ENCODE measurements around the gene DGKB. TPM values are rescaled to one million over a fixed set of nuclear protein-coding genes. Genes with fewer than 3 reads are reported as not detected.
A peak's percentile ranks its signal among the peaks of the same experiment; 100 is the strongest.

Gene DGKB
- total RNA-seq, 1 donor from 2014 or later = 9.0 TPM

DNA sequence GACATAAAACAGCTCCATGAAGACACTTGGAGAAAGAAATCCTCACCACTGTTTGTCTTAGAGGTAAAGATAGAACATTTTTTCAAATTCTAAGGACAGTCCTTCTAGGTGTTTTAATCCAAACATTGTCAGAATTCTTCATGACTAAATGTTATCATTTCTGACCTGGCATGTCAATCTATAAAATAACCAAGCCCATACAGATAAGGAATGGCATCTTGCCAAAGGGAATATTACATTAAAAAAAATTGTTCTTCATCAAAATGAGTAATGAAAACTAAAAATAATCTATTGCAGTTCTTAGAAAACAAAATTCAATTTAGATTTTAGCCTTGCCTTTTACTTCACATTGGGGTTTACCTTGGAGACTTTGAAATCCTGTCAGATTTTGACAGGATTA is 33.6 kb downstream of the DGKB start:
- no peak for DNase-seq (ENCODE audit: low spot score in 2 of 2)
- FAIRE-seq = no peak

DNA sequence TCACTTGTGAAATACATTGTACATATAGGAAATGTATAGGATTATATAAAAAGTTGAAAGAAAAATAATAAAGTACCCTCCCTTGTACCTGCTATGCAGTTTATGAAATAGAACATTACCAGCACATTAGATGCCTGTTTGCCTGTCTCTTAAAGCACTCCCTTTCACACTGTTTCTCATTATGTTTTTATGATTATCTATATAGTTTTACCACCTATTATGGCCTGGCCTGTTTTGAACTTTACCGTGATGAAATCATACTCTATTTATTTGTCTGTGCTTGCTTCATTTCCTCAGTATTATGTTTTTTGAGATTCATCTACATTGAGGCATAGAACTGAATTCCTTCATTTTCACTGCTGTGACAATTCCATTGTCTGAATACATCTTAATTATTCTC is 41.1 kb downstream of the DGKB start:
- DNase-seq (ENCODE audit: low spot score in 2 of 2) = no peak
- FAIRE-seq = no peak

DNA sequence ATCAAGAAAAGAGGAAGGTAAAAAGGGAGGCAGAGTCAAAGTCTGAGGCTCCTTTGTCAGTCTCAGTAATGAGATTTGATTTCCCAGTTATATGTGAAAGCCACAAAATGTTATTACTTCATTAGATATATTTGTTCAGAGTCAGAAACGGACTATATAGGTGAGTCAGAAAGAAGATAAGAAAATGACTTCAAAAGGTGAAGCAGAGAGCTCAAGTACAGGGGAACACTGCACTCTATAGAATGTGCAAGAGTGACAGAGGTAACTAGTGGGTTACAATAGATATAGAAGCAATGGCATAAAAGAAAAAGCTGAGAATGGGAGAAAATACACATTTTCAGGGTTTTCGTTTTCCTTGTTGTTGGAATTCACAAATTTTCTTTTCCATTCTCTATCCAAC is 43.3 kb downstream of the DGKB start:
- FAIRE-seq = no peak
- DNase-seq (ENCODE audit: low spot score in 2 of 2) = no peak

DNA sequence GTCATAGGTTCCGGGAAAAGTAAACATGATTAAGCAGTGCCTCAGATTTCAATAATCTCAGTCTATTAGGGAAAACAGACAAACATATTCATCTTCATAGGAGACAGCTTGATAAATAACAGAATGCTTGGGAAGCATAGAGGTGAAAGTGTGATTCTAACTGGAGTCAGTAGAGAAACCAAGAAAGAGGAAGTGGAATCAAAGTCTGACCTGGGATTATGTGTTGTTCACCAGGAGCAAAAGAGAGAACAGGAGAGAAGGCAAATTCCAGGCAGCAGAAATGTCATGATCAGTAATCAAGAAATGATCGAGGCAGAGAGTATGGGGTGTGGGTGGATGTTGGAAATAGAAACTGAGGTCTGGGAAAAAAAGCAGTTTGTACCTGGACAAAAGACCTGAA is 43.7 kb downstream of the DGKB start:
- DNase-seq (ENCODE audit: low spot score in 2 of 2) (no peak), FAIRE-seq (no peak)

DNA sequence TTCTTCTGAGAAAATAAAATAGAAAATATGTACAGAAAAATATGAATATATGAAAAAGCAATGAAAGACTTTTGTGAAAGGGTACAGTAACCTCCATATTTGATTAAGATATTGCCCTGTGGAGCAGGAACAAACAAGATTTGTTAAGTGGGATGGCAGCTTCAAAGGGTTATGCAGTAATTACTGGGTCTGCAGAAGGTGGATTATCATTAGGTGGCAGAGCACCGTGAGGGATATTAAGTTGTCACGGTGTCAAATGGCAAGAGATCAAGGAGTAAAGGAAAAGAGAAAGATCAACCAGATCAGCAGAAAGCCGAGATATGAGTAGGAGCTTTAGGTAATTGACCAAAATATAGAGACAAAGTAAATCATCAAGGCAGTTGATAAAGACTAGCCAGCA is 44.1 kb downstream of the DGKB start:
- FAIRE-seq (no peak), DNase-seq (ENCODE audit: low spot score in 2 of 2) (no peak)

DNA sequence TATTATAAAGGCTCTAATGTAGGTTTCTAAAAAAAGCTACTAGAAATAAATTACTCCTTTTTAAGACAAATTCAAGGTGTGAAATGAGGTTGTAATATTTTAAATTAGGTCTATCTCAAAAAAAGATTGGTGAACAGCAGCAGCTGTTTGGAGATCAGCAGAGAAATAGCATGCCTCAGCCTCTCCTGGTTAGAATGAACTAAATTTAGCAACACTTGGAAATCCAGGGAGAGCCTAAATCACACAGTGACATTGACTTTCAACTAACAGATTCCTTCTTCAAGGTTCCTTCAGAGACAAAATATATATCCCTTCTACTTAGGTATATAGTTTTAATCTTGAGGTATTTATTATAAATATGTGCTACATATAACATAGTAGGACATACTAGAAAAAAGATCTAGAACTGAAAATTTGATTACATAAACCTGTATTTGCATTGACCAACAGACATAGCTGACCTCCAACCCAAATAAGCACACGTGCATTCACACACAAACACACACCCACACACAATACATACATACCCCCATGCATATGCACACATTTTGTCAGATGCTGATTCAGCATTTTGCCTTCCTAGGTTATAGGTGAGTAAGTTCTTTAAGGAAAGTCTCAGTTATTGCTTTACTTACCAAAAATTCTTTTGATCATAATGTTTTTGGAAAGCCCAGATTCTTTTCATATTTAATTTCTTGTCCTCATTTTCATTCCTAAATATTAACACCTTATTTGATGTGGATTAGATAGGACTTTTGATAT is 47.3 kb downstream of the DGKB start:
- FAIRE-seq (no peak), DNase-seq (ENCODE audit: low spot score in 2 of 2) (no peak)

DNA sequence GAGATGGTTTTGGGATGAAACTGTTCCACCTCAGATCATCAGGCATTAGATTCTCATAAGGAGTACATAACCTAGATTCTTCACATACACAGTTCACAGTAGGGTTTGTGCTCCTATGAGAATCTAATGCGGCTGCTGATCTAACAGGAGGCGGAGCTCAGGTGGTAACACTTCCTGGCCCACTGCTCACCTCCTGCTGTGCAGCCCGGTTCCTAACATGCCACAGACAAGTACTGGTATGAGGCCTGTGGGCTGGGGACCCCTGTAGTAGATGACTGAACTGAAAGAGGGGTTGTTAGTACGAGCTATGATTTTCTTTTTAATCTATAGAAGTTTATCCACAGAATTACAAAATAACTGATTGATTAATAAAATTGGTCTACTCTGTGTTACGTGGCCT is 48.1 kb downstream of the DGKB start:
- DNase-seq (ENCODE audit: low spot score in 2 of 2) (no peak), FAIRE-seq (no peak)

DNA sequence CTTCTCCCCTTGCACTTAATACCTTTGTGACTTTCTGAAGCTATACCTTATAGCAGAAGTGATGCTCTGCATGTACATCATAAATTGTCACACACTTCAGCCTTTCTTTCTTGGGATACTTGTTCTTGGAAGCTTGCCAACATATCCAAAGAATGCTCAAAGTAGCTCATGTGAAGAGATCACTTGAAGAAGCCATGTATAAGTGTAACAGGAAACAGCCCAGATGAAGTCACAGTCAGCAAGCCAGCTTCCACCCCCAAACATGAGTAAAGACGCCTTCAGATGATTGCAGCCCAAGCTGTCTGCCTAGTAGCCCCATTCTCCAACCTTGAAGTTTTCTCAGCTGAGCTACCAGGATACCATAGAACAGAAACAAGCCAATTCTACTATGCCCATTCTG is 50.9 kb downstream of the DGKB start:
- DNase-seq (ENCODE audit: low spot score in 2 of 2) (no peak), FAIRE-seq (no peak)

DNA sequence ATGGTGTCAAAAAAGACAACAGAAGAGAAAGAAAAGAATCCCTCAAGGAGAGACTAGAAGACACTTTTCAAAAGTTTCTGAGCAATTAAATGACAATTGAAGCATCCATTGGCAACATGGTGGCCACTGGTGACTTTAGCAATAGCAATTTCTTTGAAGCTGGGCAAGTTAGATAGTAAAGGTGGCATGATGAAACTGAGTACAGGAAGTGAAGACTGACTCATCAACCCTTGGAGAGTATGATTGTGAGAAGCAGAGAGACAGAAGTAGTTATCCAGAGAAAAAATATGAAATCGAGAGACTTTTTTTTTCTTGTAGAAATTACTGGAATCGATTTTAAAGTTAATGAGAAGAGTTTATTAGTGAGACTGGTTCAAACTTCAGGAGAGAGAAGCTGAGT is 52.5 kb downstream of the DGKB start:
- no peak for DNase-seq (ENCODE audit: low spot score in 2 of 2)
- FAIRE-seq = no peak

DNA sequence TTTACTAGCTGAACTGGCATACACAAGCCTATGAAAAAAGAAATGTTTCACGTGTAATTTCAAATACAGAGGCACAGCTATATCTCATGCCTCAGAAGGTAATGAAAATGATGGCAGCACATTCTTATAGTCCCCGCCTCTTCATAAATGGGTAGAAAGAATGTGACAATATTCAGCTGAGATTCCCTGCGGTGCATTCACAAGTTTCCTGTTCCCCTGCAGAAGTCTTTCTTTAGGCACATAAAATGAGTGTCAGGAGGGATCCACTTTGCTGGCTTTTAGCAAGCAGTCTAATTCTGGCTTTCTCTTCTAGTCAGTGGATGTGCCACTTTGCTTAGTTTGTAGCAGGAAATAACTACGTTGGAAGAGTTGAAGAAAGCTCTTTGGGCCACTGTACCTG is 56.1 kb downstream of the DGKB start:
- FAIRE-seq (no peak), DNase-seq (ENCODE audit: low spot score in 2 of 2) (no peak)

DNA sequence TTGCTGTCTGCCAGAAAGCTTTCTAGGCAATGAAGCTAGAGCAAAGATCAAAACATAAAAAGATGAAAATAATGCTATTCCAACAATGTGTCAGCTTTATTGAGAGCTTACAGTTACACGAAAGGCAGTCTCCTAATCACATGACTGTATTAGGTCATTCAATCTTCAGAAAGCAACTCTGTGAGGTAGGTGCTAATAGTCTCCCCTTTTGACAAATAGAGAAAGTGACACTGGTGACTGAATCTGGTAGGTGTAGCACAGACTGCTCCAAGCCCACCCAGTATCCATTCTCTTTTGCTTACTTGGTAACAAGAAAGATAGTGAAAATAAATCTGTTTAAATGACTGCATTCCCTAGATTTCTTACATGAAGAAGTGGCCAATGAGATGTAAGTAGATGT is 58.8 kb downstream of the DGKB start:
- DNase-seq (ENCODE audit: low spot score in 2 of 2) (no peak), FAIRE-seq (no peak)

DNA sequence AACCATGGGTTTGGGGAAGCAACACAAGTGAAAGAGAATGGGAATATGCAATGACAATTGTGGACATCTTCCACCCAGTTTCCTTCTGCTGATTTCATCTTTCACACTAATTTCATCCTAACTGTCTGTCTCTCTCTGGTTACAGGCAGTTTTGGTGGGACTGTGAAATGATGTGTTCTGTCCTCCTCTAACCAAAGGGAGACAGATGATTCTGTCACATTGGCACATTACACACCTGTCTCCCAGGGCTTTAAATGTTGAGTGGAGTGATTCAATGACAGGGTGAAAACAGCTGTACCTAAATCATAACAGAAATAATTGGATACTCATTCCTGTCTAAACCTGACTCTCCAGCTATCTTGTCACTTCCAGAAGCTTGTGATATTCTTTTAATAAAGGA is 60.0 kb downstream of the DGKB start:
- DNase-seq (ENCODE audit: low spot score in 2 of 2) = no peak
- no peak for FAIRE-seq

DNA sequence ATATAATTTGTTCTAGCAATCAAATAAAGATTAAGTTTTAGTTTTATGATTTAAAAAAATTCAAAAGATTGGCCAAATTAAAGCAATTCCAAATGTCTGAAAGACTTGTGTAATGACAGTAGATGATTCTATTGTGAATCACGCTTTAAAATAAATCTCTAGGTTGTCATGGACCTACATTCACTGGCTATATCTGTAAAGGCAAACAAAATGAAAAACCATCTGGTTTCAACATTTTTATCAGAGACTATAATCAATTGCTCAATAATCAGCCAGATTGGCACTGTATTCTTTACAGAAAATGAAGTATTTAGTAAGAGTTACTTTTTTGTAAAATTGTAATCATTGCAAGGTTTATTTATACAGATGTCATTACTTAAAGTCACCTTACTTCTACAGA is 60.7 kb downstream of the DGKB start:
- FAIRE-seq = no peak

DNA sequence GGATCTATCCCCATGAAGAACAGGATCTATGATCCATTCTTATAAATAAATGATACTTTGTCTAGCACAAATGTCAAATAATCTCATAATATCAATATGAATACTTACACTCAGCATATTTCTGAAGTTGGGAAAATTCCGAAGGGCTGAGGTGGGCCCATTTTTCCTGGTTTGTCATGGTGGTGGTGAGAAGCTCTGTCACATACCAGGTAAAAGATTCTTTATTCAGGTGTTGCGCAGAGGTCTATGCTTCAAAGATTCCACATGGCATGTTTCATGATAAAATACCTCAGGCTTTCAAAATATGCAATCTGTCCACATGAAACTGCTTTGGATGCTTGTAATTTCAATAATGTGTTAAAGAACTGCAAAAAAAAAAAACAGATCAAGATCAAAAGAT is 61.5 kb downstream of the DGKB start:
- FAIRE-seq = no peak

More for the DNA sequence above, 60.7 kb downstream of the DGKB start:
- DNase-seq (ENCODE audit: low spot score in 2 of 2) = no peak

DNA sequence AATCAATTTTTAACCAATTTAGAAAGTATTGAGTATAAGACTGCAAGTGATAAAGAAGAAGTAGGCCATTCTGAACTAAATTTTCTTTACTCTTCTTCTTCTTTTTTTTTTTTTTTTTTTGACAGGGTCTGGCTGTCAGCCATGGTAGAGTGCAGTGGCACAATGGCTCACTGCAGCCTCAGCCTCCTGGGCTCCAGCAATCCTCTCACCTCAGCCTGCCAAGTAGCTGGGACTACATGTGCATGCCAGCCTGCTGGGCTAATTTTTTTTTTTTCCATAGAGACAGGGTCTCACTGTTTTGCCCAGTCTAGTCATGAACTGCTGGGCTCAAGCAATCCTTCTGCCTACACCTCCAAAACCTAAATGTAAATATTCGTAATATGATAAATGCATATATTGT is 63.2 kb downstream of the DGKB start:
- FAIRE-seq = no peak
- DNase-seq (ENCODE audit: low spot score in 2 of 2) = no peak

More for the DNA sequence above, 61.5 kb downstream of the DGKB start:
- DNase-seq (ENCODE audit: low spot score in 2 of 2) = no peak

DNA sequence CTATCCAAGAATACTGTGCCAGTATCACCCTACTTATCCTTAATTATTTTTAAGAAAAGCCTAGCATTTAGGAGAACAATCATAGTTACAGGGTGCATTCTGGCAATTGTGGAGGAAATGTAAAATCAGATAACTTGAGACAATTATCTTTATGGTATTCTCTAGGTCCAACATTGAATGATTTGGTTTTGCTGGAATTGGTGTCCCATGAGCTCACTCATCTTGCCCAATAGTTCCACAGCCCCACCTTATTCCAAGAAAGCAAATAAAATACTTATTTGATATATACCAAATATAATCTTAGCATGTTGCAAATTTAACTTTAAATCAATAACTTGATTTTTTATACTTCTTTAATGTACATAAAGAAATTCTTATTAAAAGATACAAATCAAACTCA is 65.3 kb downstream of the DGKB start:
- FAIRE-seq (no peak), DNase-seq (ENCODE audit: low spot score in 2 of 2) (no peak)

DNA sequence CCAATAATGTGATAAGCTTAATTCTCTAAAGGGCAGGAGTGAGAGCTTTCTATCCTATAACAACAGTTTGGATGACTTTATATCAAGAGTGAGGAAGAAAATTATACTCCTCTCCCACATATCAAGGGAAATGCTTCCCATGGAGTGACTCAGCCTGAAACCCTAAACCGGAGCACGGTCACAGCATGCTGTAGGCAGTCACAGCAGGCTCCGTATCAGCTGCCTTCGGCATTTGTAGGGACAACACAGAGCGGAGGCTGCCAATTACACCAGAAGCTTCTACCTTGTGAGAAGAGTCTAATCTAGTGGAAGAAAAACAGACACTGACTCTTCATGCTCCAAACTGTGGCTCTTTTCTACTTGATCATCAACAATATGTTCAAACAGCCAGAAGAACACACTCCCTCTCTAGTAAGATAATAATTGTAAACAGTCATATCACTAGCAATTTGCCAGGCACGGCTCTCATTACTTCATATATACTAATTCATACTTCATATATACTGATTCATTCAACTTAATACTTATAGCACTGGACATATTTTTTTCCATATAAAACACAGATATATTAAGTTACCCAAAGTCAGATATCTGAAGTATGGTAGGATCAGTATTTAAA is 65.9 kb downstream of the DGKB start:
- FAIRE-seq (no peak), DNase-seq (ENCODE audit: low spot score in 2 of 2) (peak in 1 of 2 donors; percentile 9)

DNA sequence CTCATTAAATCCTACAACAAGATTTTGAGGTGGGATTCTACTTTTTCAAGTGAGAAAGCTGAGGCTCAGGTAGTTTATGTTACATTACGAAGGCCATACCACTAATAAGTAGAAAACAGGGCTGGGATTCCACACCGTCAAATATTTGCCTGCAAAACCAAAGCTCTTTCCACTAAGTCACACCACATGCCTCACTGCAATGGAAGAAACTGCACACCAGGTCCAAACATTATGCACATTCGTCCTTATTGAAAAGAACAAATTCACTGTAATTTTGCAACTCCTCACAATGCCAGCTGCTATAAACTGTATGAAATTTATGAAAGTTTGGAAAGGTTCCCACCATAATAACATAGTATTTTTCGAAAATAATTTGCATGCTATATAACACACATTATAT is 66.5 kb downstream of the DGKB start:
- no peak for FAIRE-seq
- DNase-seq (ENCODE audit: low spot score in 2 of 2) = no peak

DNA sequence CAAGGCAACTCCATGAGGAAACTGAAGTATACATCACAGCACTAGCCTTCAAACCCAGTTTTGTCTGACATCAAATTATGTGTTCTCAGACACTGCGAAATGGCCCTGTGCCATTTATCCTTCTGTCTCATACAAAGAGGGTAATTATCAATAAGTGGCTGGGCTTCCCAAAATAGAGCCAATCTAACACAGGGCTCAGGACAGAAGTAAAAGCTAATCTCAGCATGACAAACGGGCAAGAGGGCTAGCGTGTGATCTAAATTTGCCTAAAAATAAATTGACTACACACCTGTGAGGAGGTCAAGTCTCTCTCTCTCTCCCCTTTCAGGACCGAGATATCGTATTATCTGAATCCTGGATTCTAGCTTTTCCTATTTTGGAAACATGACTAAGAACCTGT is 67.2 kb downstream of the DGKB start:
- no peak for DNase-seq (ENCODE audit: low spot score in 2 of 2)
- no peak for FAIRE-seq

DNA sequence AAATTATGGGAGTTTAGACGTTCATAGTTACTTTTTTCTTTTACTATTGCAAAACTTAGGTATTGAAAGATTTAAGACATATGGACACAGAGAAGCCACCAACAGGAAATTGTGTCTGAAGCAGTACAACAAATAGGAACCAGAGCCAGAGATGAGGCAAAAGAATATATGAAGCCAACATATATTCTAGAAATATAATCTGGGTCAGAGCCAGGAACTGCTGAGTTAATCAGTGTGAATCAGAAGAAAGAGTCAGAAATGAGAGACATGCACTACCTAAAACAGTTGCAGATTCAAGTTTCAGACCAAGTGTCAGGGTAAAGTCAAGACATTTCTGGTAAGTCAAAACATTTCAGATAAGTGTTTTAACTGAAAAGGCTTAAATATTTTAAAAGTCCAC is 67.7 kb downstream of the DGKB start:
- FAIRE-seq (no peak), DNase-seq (ENCODE audit: low spot score in 2 of 2) (no peak)

DNA sequence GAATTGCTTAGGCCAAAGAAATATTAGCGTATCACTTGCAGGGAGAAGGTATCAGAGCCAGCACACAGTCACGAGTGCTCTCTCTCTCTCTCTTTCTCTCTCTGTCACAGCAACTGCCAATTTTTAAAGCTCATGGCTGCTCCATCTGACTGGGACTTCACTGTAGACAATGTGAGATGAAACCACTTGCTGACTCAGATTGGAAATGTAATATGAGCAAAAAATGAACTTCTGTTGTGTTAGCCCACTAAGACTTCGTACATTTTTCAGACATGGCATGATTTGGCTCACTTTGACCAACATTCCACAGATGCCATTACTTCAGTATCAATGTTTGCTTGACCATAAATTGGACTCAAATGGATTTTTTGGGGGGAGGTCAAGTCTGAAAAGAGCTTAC is 68.1 kb downstream of the DGKB start:
- DNase-seq (ENCODE audit: low spot score in 2 of 2) (no peak), FAIRE-seq (no peak)

DNA sequence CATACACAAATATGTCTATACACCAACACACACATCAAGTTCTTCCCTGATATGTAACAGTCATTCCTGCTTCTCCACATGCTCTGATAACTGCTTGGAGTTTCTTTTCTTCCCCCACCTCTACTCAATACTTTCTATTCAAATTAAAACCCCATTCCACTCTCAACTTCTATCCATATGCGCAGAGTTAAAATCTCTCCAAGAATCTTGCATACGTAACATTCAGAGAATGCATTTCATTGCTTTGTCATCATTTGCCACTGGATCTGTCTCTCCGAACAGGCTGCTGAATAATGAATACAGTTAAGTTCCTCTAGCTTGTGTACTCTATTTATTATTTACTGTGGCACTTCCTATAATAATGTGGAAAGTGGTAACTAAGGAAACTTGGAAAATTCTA is 68.8 kb downstream of the DGKB start:
- FAIRE-seq = no peak
- DNase-seq (ENCODE audit: low spot score in 2 of 2) = no peak

DNA sequence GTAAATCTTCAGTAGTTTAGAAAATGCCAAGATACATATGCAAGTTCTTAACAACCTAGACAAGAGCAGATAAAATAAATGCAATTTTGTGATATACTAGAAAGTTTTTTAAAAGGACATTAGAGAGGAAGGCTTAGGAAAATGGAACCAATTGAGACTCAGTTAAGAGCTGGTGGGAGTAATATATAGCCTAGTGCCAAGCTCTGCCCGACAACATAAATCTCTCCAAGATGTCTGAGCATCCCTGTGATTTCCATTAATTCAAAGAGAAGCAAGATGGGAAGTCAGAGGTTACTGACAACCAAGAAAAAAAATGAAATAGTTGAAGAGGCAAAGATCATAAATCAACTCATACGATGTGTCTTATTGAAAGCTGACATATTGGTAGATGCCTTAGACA is 74.5 kb downstream of the DGKB start:
- no peak for FAIRE-seq
- DNase-seq (ENCODE audit: low spot score in 2 of 2) = no peak

Data from frontal cortex (tissue), 4 donors.